HG02852 (cell line): Measurements from ENCODE around the gene MUC5B.

ENCODE experiments used
- ATAC-seq: cut with Tn5 transposase; IDR thresholded peaks from one replicate; pipeline ENCODE4 v1.9.1; 2021; ENCODE audit warnings: mild to moderate bottlenecking, moderate library complexity; ENCODE audit not compliant: unreplicated experiment

MUC5B gene

DNA sequence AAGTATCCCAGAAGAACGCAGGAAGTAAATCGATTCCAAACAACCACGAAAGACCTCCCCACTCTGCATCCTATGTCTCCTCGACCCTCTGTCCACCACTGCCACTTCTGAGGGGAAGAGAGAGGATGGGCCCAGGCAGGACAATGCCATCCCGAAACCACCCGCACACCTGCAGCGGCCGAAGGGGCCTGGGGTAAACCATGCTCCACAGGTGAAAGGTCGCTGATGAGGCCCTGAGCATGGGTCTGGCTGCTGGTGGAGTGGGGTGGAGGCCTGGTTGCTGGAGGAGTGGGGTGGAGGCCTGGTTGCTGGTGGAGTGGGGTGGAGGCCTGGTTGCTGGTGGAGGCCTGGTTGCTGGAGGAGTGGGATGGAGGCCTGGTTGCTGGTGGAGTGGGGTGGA is 73.4 kb downstream of the MUC5B start:
- no peak for ATAC-seq

GRCh38 chr11:1297011-1297575 is 74.2 kb downstream of the MUC5B start:
- no peak for ATAC-seq

DNA sequence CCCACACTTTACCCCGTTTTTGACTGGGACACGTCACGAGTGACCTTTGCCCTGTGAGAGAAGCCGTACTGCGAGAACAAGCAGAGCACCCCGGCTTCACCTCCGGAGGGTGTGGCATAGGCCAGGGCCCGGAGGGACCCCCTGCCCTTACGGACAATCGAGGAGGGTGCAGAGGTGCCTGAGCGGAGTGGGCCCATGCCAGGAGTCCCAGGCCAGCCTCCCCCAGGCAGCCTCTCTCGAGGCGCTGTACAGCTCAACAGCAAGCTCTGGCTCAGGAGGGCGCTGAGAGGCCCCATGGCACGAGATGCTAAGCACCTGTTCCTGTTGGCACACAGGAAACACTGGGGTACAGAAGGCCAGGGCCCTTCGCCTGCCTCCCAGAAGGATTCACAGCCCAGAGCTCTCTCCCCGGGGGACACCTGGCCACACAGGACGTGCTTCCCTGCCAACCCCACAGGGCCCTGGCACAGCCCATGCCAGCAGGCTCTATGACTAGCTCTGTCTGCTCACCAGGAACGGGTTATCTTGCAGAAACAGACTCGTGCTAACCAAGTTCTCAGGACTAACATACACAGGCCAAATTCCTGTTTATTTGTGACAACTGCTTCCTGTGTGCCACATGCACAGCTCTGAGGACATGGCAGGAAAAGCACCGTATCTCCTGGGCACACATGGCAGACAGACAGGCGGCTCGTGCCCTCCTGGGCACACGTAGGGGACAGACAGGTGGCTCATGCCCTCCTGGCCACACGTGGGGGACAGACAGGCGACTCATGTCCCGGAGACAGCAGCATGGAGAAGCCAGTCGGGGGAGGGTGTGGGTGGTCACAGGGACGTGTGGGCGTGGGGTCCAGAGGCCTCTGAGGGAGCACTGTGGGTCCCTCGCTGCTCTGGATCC is 75.0 kb downstream of the MUC5B start:
- ATAC-seq = no peak

DNA sequence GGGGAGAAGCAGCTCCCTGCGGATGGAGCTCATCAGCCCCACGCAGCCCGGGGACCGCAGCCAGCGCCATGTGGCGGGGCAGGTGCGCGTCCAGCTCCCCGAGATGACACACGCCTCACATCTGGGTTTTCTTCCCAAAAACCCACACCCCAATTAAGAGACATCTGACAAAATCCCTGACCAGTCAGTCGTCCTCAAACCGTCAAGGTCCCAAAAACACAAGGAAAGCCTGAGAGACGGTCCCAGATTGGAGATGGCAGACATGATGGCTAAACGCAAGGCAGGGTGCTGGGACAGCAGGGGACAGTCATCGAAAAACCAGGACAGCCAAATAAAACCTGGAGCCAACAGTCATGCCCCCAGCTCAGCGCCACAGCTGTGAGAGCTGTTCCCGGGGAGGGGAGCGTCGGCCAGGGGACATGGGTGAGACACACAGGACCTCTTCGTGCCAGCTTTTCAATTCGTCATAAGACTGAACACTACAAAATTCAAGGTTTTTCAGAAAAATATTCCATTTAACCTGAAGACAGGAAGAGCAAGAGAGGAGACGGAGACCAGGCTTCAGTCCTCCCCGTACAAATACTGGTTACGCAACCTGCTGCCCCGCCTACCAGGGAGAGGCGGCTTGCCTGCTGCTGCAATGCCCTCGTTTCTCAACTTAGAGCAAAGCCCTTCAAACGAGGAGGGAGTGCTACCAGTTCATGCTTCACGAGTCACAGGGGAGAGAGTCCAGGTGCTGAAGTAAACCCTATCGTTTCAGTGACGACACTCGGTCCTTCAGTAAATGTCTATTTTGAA is 76.0 kb downstream of the MUC5B start:
- no peak for ATAC-seq

GRCh38 chr11:1299621-1300020 is 76.8 kb downstream of the MUC5B start:
- no peak for ATAC-seq

DNA sequence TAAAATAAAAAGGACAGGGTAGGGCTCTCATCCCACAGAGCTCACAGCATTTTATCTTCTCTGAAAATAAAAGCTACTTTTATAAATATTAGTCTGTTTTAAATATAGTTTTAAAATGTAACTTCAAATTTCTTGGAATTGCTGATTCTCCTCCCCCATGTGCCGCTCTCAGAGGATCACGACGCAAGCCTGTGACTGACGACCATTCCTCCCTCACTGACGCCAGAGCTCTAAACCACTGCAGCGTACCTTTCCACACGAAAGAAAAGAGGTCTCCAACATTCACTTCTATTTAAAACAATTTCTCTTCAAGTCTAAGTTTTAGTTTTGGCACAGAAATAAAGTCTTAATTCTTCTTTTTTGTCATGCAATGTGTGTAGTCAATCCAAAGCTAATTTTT is 77.3 kb downstream of the MUC5B start:
- ATAC-seq = no peak

- ATAC-seq = no peak
These were observed 77.8 kb downstream of the MUC5B start for GRCh38 chr11:1300569-1301187.

- ATAC-seq = no peak
These were observed 78.5 kb downstream of the MUC5B start for GRCh38 chr11:1301220-1302000.

- ATAC-seq = no peak
These were observed 79.2 kb downstream of the MUC5B start for GRCh38 chr11:1302041-1302460.

GRCh38 chr11:1302461-1303125 is 79.7 kb downstream of the MUC5B start:
- no peak for ATAC-seq

- no peak for ATAC-seq
These were observed 80.4 kb downstream of the MUC5B start for GRCh38 chr11:1303126-1303821.

DNA sequence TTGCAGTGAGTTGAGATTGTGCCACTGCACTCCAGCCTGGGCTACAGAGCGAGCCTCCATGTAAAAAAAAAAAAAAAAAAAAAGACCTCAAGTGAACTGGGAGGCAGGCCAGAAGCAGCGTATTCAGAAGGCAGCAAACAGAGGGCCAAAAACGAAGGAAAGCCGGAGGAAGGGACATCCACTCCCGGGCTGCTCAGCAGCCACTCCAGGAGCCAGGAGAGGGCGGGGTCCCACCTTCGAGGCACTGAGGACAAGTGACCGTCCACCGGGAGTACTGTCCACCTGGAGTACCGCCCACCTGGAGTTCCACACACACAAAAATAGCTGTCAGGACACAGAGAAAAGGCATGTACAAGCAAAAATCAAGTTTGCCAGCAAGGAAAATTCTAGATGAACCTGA is 81.1 kb downstream of the MUC5B start:
- no peak for ATAC-seq

DNA sequence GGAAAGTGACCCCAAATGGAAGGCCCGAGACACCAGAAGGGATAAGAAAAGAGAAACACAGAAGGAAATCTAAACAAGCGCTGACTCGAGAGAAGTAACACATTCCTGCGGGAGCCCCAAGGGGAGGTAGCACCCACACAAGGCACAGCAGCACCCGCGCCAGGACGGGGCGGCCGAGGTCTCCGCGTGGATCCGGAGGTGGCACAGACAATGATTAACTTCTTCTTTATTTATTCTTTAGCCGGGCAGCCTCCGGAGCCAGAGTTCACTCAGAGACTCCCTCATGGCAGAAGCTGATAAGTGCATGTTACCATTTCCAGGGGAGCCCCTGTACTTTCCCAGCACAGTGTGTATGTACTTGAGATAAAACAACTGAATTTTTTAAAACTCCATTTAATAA is 81.5 kb downstream of the MUC5B start:
- ATAC-seq = no peak

DNA sequence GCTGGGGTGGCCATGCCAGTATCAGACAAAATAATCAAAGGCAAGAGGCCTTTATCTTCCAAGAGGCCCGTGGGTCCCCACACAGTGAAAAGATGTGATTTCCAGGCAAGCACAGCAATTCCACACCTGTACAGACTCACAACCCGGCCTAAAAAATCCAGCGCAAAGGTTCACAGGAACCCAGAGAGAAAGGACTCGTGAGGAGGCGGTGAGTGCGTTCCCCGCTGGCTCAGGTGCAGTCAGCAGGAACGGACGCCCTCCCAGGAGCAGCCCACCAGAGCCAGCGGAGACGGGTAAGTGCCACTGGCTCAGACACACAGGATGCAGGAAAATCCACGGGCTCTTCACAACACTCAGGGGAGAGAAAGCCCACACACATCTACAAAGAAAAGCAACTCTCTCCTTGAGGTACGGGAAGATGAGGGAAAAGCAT is 82.2 kb downstream of the MUC5B start:
- no peak for ATAC-seq

GRCh38 chr11:1305501-1306056 is 82.7 kb downstream of the MUC5B start:
- ATAC-seq = no peak

- no peak for ATAC-seq
These were observed 83.6 kb downstream of the MUC5B start for GRCh38 chr11:1306186-1307162.

- ATAC-seq = no peak
These were observed 84.5 kb downstream of the MUC5B start for GRCh38 chr11:1307163-1307870.
